A673 (cell line): Measurements from ENCODE around the gene GATA6. TPM values are rescaled to one million over a fixed set of nuclear protein-coding genes. Genes with fewer than 3 reads are reported as not detected.

Source experiments
- Bru-seq: library from RNA; stranded (reverse); fragments of 400-500 nt; gene quantifications from one replicate; lab custom pipeline; 2021; lab: Mats Ljungman, UMichigan
- BruChase-seq, 2 experiments: library from RNA; stranded (reverse); fragments of 400-500 nt; gene quantifications; one replicate each; lab custom pipeline; 2021; lab: Mats Ljungman, UMichigan
- BruUV-seq: library from RNA; stranded (reverse); fragments of 400-500 nt; replicated peaks from 2 replicates; lab custom pipeline; 2021; lab: Mats Ljungman, UMichigan
- CTCF ChIA-PET: fragments of 300-600 bp; sonication (Branson Sonifier 250); formaldehyde crosslinking; loops from one replicate; lab custom pipeline; 2022; ENCODE audit warnings: antibody characterized with exemption; lab: Charles Lee
- POLR2A ChIA-PET: fragments of 300-600 bp; sonication (Branson Sonifier 250); formaldehyde crosslinking; loops from one replicate; lab custom pipeline; 2022; ENCODE audit warnings: antibody characterized with exemption; ENCODE audit not compliant: low non-redundant PET; lab: Charles Lee
- DNase-seq: peaks from one replicate; pipeline ENCODE4 v3.0.0-alpha.2; 2015; ENCODE audit warnings: low spot score
- H3K27ac ChIP-seq: fragments of 200-600 bp; sonication (generic); 2 replicates; pipeline ENCODE4 v1.5.1; 2016; ENCODE audit warnings: mixed run types, low read depth, mild to moderate bottlenecking, mixed read lengths, antibody characterized with exemption, low read length; ENCODE audit not compliant: poor library complexity, severe bottlenecking
- H3K27me3 ChIP-seq: fragments of 200-600 bp; sonication (generic); replicated peaks from 2 replicates; pipeline ENCODE4 v1.6.1; 2017; ENCODE audit warnings: mixed run types, low read depth, mild to moderate bottlenecking, mixed read lengths, antibody characterized with exemption, low read length; ENCODE audit not compliant: insufficient read depth, poor library complexity
- H3K36me3 ChIP-seq: fragments of 200-600 bp; sonication (generic); 2 replicates; pipeline ENCODE4 v1.6.1; 2016; ENCODE audit warnings: mixed run types, mild to moderate bottlenecking, mixed read lengths, antibody characterized with exemption, low read length; ENCODE audit not compliant: insufficient read depth, poor library complexity, severe bottlenecking
- H3K4me1 ChIP-seq: fragments of 200-600 bp; sonication (generic); 2 replicates; pipeline ENCODE4 v1.6.1; 2017; ENCODE audit warnings: mixed run types, mild to moderate bottlenecking, mixed read lengths, antibody characterized with exemption, low read length; ENCODE audit not compliant: insufficient read depth, poor library complexity, severe bottlenecking
- H3K4me3 ChIP-seq: fragments of 200-600 bp; sonication (generic); 2 replicates; pipeline ENCODE4 v1.5.1; 2016; ENCODE audit warnings: low read depth, mixed run types, mild to moderate bottlenecking, mixed read lengths, low read length; ENCODE audit not compliant: poor library complexity, severe bottlenecking
- H3K9me3 ChIP-seq: fragments of 200-600 bp; sonication (generic); 2 replicates; pipeline ENCODE4 v1.6.1; 2016; ENCODE audit warnings: mixed run types, low read depth, mild to moderate bottlenecking, mixed read lengths, antibody characterized with exemption, low read length; ENCODE audit not compliant: poor library complexity, severe bottlenecking
- EZH2 ChIP-seq: fragments of 200-600 bp; sonication (generic); IDR thresholded peaks from 2 replicates; pipeline ENCODE4 v1.6.1; 2017; ENCODE audit warnings: borderline replicate concordance, low read depth, mild to moderate bottlenecking, mixed read lengths, antibody characterized with exemption, low read length; ENCODE audit not compliant: poor library complexity, severe bottlenecking
- intact Hi-C: fragments of 100-400 bp; cut with micrococcal nuclease; formaldehyde crosslinking; loops from one replicate; pipeline ENCODE4 v1.10.0; 2022; ENCODE audit not compliant: unreplicated experiment
- long read RNA-seq: library from polyadenylated mRNA; stranded (forward); transcript quantifications from one replicate; pipeline ENCODE4 v2.0.0, GENCODE V29; 2022
- total RNA-seq: library from RNA; stranded (reverse); gene quantifications from 2 replicates; pipeline ENCODE4 v1.2.3, GENCODE V29; 2021
- TF ChIP-seq, protein P1 (sequence below): fragments of 300-800, 200-600 bp; sonication (generic); conservative IDR thresholded peaks from 2 replicates; pipeline ENCODE4 v1.5.1; 2017; ENCODE audit warnings: low read depth, mild to moderate bottlenecking, antibody characterized with exemption, low read length, moderate library complexity, mixed read lengths

GATA6 gene
- total RNA-seq, result 0.20 and 0.21 TPM in 2 replicates
- Bru-seq, nascent RNA, result percentile 25 among the genes with signal in this experiment
- BruChase-seq, experiment 1, labeled RNA remaining after a 2-hour chase, result percentile 22 among the genes with signal in this experiment
- percentile 16 among the genes with signal in this experiment for BruChase-seq, experiment 2, labeled RNA remaining after a 6-hour chase
- long read RNA-seq, partial matches to known transcripts, result 0 of 1 reads
- long read RNA-seq, other reads (novel, unspliced or antisense), result 0 of 1 reads

- Histone ChIP-seq H3K4me1 (peaks cover 33% of the 10 kb centered on the region), H3K4me3 (peak within 1 kb of the TSS; percentile 56), H3K27me3 (peaks cover 97% of the 10 kb centered on the region), H3K9me3 (no peaks in the 10 kb centered on the region), H3K27ac (no peak within 1 kb of the TSS), H3K36me3 (no peaks in the 10 kb centered on the region)
- intact Hi-C loops, result loop anchor here (2.0 kb wide), 1 partner anchor 394 kb away; no protein-coding TSS in a partner anchor
- ChIA-PET POLR2A (no interaction called here), CTCF (no interaction called here)
- TF ChIP-seq, protein P1, sequence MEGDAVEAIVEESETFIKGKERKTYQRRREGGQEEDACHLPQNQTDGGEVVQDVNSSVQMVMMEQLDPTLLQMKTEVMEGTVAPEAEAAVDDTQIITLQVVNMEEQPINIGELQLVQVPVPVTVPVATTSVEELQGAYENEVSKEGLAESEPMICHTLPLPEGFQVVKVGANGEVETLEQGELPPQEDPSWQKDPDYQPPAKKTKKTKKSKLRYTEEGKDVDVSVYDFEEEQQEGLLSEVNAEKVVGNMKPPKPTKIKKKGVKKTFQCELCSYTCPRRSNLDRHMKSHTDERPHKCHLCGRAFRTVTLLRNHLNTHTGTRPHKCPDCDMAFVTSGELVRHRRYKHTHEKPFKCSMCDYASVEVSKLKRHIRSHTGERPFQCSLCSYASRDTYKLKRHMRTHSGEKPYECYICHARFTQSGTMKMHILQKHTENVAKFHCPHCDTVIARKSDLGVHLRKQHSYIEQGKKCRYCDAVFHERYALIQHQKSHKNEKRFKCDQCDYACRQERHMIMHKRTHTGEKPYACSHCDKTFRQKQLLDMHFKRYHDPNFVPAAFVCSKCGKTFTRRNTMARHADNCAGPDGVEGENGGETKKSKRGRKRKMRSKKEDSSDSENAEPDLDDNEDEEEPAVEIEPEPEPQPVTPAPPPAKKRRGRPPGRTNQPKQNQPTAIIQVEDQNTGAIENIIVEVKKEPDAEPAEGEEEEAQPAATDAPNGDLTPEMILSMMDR, result peak; percentile 64
- TF ChIP-seq EZH2, result peak; percentile 18
- BruUV-seq, result no TSS peak
- DNase-seq, result peak; percentile 90
Measured at GRCh38 chr18:22169011-22169888, at the start of gene GATA6. Gene GATA6 (plus strand): TSS chr18:22169589. CDS start chr18:22171145, 1,556 bp downstream.

GRCh38 chr18:22124970-22125369 lies 44.4 kb upstream of the GATA6 start:
- no peaks in the 10 kb centered on the region for H3K27me3 ChIP-seq
- H3K36me3 ChIP-seq, result no peaks in the 10 kb centered on the region
- H3K27ac ChIP-seq, result no peak overlapping the region
- intact Hi-C loops, result no loop called here
- peaks cover 6% of the 10 kb centered on the region for H3K9me3 ChIP-seq
- BruUV-seq, result no TSS peak
- no peak overlapping the region for H3K4me3 ChIP-seq
- no peak for DNase-seq
- TF ChIP-seq, protein P1, result no peak
- TF ChIP-seq EZH2, result no peak
- CTCF ChIA-PET, result no interaction called here
- POLR2A ChIA-PET, result interaction anchor here (0.6 kb wide), 1 partner anchor 216 kb away, joined by 6 read pairs; no protein-coding TSS in a partner anchor
- H3K4me1 ChIP-seq, result no peaks in the 10 kb centered on the region

DNA sequence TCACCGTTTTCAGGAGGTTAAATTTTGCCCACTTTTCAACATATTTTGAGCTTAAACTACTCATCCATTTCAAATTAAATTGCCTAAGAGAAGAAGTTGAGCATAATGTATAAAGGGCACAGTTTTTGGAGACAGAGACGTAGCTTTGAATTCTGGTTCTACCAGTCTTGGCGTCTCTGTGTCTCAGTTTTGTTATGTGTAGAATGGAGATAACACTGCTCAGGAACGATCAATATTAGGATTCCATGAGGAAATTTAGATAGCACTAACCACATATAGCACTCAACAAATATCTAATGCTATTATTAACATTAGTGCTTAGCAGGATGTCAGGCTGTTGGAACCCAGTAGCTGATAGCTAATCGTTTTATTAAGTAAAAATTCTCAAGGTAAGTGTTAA lies 40.4 kb upstream of the GATA6 start:
- no peaks in the 10 kb centered on the region for H3K9me3 ChIP-seq
- no peak for TF ChIP-seq EZH2
- TF ChIP-seq, protein P1, result no peak
- no peaks in the 10 kb centered on the region for H3K27me3 ChIP-seq
- no peak overlapping the region for H3K27ac ChIP-seq
- no peaks in the 10 kb centered on the region for H3K36me3 ChIP-seq
- H3K4me1 ChIP-seq, result no peaks in the 10 kb centered on the region
- BruUV-seq, result no TSS peak
- no peak overlapping the region for H3K4me3 ChIP-seq
- ChIA-PET POLR2A (no interaction called here), CTCF (no interaction called here)
- intact Hi-C loops, result no loop called here
- DNase-seq, result no peak
